ENCODE data around the gene EXOC4.

DNA sequence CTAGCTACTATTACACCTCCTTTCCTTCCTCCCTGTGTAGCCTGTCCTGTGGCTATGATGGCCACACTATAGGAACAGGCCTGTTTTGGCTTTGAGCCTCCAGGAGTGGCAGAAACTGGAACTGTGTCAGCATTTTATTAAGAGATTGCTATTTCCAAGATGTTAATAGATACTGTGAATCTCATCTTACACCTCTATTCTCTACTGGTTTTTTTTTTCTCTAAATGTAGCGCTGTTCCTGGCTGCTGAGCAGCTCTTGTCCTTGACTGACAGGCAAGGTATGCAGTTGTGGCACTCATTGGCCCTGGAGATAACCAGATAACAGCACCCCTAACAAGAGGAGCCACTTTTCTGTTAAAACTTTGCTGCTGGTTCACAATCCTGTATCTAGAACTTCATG is 119.5 kb downstream of the EXOC4 start:
- TF ChIP-seq, protein P1, sequence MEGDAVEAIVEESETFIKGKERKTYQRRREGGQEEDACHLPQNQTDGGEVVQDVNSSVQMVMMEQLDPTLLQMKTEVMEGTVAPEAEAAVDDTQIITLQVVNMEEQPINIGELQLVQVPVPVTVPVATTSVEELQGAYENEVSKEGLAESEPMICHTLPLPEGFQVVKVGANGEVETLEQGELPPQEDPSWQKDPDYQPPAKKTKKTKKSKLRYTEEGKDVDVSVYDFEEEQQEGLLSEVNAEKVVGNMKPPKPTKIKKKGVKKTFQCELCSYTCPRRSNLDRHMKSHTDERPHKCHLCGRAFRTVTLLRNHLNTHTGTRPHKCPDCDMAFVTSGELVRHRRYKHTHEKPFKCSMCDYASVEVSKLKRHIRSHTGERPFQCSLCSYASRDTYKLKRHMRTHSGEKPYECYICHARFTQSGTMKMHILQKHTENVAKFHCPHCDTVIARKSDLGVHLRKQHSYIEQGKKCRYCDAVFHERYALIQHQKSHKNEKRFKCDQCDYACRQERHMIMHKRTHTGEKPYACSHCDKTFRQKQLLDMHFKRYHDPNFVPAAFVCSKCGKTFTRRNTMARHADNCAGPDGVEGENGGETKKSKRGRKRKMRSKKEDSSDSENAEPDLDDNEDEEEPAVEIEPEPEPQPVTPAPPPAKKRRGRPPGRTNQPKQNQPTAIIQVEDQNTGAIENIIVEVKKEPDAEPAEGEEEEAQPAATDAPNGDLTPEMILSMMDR (IDR thresholded peaks at IDR 0.05; ENCODE audit: low read depth, low read length, poor library complexity, severe bottlenecking), result no peak
- TF ChIP-seq EZH2phosphoT487 (IDR thresholded peaks at IDR 0.05; ENCODE audit: borderline replicate concordance, low read length), result no peak

Measured in DOHH2 (cell line).